Measurements from ENCODE around the gene HECTD4.
"Not testable (repeated sequence)": the region's sequence is repeated elsewhere in the genome, so short reads cannot be mapped to it uniquely, and the experiment has no call there.

The HECTD4 gene

GRCh38 chr12:112164011-112164660 is 218.1 kb downstream of the HECTD4 start:
- no peak overlapping the region for H3K4me3 ChIP-seq (replicated peaks; ENCODE audit: low read depth, low read length)
- no peak for DNase-seq (ENCODE audit: low read depth)
- no peak for TF ChIP-seq CTCF (IDR thresholded peaks at IDR 0.05; ENCODE audit: low read length, missing control alignments)

- TF ChIP-seq CTCF (IDR thresholded peaks at IDR 0.05; ENCODE audit: low read length, missing control alignments) = no peak
- DNase-seq (ENCODE audit: low read depth) = no peak
- H3K4me3 ChIP-seq (replicated peaks; ENCODE audit: low read depth, low read length) = no peak overlapping the region
These were observed 218.7 kb downstream of the HECTD4 start for GRCh38 chr12:112163471-112163991.

DNA sequence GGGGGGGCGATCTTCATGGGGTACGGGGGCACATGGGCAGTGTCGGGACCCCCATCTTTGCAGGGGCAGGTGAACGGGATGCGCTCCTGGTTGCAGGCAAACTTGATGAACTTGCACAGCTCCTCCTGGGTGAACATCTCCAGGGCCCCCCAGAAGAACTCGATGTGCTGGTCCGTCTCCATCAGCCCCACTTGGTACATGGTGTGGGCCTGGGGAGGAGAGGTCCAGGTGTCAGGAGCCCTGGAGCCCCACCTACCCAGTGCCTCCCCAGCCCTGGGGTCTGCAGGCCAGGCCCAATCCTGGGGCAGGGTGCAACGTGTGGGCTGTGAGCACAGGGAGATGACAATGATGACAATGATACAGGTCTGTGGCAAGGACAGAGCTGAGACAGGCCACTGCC is 219.2 kb downstream of the HECTD4 start:
- no peak for DNase-seq (ENCODE audit: low read depth)
- no peak for TF ChIP-seq CTCF (IDR thresholded peaks at IDR 0.05; ENCODE audit: low read length, missing control alignments)
- no peak overlapping the region for H3K4me3 ChIP-seq (replicated peaks; ENCODE audit: low read depth, low read length)

DNA sequence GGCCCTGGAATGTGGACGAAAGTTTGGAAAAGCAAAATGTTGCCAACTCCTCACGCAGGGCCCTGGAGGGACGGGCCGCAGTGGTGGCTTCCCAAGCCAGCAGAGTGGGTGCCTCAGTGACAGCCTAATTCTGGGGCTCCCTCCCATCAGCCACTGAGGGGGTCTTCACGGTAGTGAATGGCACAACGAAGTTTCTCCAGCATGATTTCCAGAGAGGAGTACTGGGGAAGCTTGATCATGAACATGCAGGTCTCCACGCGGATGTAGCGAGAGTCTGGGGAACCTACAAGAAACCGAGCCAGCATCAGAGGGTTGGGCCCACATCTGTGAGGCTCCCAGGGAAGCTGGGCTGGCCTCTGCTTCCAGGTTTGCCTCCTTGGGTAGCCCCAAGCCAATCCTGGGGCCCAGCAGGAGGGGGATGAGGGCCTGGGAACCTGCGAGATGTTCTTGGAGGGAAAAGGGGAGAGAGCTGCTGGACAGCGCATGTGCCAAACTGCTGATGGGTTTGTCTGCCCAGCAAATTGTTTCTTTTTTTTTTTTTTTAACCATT is 219.9 kb downstream of the HECTD4 start:
- DNase-seq (ENCODE audit: low read depth) = no peak
- no peak overlapping the region for H3K4me3 ChIP-seq (replicated peaks; ENCODE audit: low read depth, low read length)
- no peak for TF ChIP-seq CTCF (IDR thresholded peaks at IDR 0.05; ENCODE audit: low read length, missing control alignments)

DNA sequence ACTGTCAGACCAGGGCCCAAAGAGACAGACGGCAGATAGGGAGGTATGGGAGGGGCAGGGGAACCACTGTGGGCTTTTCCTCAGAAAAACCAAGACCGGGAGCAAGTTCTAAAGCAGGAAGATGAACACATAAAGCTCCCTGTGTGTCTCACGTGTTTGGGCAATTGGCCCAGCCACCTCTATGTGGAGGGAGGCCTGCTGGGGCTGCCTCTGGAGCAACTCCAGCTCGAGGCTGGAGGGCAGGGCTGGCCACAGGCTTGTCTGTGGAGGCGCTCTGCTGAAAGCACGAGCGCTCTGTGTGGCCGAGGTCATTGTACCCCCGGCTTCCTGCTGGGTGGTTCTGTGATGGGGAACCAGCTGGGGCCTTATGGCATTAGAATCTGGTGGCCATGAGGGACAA is 220.5 kb downstream of the HECTD4 start:
- no peak for TF ChIP-seq CTCF (IDR thresholded peaks at IDR 0.05; ENCODE audit: low read length, missing control alignments)
- peak; percentile 8 for DNase-seq (ENCODE audit: low read depth)
- no peak overlapping the region for H3K4me3 ChIP-seq (replicated peaks; ENCODE audit: low read depth, low read length)

- no peak for TF ChIP-seq CTCF (IDR thresholded peaks at IDR 0.05; ENCODE audit: low read length, missing control alignments)
- no peak for DNase-seq (ENCODE audit: low read depth)
- H3K4me3 ChIP-seq (replicated peaks; ENCODE audit: low read depth, low read length) = no peak overlapping the region
These were observed 221.6 kb downstream of the HECTD4 start for GRCh38 chr12:112160611-112161010.

- no peak for TF ChIP-seq CTCF (IDR thresholded peaks at IDR 0.05; ENCODE audit: low read length, missing control alignments)
- DNase-seq (ENCODE audit: low read depth) = no peak
- no peak overlapping the region for H3K4me3 ChIP-seq (replicated peaks; ENCODE audit: low read depth, low read length)
These were observed 223.1 kb downstream of the HECTD4 start for GRCh38 chr12:112159146-112159541.

DNA sequence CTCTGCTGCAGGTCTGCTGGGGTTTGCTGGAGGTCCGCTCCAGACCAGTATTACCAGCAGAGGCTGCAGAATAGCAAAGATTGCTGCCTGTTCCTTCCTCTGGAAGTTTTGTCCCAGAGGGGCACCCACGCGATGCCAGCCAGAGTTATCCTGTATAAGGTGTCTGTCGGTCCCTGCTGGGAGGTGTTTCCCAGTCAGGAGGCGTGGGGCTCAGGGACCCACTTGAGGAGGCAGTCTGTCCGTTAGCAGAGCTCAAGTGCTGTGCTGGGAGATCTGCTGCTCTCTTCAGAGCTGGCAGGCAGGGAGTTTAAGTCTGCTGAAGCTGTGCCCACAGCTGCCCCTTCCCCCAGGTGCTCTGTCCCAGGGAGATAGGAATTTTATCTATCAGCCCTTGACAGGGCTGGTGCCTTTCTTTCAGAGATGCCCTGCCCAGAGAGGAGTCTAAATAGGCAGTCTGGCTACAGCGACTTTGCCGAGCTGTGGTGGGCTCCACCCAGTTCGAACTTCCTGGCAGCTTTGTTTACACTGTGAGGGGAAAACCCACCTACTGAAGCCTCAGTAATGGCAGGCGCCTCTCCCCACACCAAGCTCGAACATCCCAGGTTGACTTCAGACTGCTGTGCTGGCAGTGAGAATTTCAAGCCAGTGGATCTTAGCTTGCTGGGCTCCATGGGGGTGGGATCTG is 223.6 kb downstream of the HECTD4 start:
- DNase-seq (ENCODE audit: low read depth); H3K4me3 ChIP-seq (replicated peaks; ENCODE audit: low read depth, low read length): not testable (repeated sequence)

Measured in fibroblast of pulmonary artery (primary cell).